SW480 (cell line): ENCODE measurements around the gene SLC39A11.

Experiments used
- DNase-seq: peaks from one replicate; pipeline ENCODE4 v3.0.0-alpha.2; 2016; ENCODE audit warnings: low spot score

SLC39A11 gene

DNA sequence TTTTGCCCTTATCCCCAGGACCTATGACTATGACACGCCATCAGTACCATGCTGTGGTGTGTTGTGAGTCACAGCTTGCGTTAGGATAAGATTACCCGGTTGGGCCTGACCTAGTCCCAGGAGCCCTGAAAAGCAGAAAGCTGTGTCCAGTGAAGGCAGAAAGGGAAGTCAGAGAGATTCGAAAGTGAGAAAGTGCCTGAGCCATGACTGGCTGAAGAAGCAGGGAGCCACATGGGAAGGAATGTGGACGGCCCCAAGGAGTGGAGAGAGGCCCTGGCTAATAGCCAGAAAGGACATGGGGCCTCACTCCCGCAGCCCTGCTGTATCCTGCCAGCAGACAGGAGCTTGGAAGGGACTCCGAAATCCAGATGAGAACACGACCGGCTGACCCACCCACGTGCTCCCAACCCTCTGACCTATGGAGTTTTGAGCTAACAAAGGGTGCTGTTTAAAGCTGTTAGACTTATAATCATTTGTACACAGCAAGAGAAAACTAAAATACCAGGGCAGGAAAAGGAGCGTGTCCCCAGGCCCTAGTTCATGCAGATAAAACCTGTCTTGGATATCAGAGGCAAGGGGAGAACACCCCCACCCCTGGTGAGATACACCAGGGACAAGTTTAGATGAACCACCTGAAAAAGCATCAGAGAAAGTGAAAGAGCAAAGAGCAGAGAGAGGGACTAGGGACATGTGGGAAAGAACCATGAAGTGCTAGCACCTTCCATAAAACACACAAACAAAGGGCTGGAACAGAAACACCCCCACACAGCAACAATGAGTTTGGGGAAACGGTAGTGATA, 115.3 kb downstream of the SLC39A11 start:
- peak; percentile 77 for DNase-seq

DNA sequence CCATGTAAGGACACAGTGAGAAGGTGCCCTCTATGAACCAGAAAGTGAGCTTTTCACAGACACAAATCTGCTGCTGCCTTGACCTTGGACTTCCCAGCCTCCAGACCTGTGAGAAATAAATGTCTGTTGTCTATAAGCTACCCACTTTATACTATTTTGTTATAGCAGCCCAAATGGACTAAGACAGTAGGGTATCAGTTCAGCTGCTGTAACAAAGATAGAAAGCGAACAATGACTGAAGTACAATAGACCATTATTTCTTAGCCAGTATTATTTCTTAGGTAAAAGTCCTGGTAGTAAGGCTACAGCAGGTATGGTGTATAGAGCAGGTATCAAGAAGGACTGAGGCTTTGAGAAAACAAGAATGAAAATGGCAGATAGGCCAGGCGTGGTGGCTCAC, 117.0 kb downstream of the SLC39A11 start:
- no peak for DNase-seq

DNA sequence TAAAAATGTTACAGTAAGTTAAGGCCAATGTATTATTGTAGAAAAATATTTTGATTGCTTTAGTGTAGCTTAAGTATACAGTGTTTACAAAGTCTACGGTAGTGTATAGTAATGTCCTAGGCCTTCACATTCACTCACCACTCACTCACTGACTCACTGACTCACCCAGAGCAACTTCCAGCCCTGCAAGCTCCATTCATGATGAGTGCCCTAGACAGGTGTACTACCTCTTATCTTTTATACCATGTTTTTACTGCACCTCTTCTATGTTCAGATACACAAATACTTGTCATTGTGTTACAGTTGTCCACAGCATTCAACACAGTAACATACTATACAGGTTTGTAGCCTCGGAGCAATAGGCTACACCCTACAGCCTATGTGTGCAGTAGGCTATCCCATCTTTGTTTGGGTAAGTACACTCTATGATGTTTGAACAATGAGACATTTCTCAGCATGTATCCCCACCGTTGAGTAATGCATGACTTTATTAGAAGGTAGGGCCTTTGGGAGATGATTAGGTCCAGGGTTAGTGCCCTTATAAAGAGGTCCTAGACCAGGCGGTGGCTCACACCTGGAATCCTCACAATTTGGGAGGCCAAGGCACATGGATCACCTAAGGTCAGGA, 117.8 kb downstream of the SLC39A11 start:
- no peak for DNase-seq

DNA sequence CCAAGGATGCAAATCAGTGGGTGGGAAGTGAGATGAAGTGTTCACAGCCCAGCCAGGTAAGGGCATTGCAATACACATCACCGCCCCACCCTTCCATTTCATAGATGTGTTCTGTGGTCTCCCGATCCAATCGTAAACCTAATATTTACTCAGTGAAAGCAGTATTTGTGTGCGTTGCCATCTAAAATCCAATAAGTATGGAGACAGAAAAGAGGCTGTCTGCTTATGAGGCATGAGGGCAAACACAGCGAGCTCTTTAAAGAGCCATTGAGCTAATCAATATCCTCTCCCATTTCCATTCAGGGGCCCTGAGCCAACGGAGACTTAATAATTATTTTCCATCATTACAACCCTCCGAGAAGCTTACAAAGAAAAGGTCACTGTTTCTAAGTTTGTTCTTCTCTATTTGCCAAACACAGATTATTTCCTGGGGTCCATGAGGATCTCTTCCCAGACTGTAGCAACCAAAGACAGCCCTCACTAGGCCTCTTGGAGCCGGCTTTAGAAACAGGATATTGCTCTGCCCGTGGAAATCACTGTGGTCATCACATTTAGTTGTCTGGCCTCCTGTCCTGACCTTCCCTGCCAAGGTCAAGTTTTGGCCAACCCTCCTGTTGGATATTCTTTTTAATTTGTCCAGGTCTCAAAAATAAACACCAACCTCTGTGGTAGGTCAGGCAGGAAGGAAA, 120.1 kb downstream of the SLC39A11 start:
- DNase-seq: no peak

DNA sequence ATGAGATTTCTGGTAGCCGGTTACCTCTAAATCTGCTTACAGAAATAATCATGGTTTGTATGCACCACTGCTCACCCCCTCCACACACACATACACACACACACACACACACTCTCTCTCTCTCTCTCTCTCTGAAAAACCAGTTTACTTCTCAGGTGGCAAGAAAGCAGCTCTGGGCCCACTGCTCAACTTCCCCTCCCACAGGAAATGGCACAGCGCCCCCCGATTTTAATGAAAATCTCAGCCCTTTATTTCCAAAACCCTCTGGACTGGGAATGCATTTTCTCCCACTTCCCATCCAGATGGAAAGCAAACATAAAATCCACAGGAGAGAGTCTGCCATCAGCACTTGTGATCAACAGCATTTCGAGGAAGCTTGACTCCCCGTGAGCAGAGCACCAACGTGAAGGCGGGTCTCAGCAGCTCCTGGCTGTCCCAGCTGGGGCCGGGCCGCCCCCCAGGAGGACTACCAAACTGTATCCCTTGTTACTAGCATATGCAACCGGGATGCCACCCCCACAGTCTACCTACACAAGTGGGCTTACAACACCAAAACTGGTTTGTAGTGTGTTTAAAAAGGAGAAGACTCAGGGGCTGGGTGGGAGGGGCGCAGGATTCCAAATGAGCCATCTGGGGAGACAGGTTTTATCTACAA, 121.1 kb downstream of the SLC39A11 start:
- no peak for DNase-seq

DNA sequence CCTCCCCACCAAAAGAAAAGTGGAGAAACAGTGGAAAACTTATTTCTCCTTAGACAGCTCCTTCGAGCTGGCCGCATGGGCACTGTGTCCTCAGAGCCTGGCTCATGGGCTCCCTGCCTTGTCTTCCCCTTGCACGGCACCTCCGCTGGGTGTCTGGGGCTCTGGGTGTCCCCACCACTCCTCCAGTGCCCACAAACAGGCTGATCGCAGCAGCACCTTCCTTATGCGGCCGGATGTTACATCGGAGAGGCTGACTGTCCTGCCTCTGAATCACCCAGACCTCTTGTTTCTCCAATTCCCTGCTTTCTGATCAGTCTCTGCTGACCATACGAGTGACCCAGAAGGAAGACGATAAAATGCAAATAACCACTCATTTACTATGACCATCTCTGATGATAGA, 121.7 kb downstream of the SLC39A11 start:
- no peak for DNase-seq

DNA sequence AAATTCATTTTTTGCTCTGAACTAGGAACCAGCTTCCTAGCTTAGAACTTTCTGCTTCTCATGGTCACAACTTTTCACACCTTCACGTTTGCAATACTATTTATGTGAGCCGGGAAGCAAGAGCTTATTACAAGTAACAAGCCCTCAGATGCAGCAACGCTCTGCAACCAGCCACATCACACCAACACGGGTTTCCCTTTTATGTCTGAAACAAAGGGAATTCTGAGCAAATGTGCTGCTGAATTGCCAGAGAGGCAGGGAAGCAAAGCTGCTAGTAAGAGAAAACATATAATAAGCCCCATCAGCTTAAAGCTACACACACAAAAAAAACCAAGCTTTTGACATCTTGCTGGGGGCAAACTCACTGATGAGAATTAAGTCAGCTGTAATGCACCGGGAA, 122.2 kb downstream of the SLC39A11 start:
- DNase-seq: no peak

DNA sequence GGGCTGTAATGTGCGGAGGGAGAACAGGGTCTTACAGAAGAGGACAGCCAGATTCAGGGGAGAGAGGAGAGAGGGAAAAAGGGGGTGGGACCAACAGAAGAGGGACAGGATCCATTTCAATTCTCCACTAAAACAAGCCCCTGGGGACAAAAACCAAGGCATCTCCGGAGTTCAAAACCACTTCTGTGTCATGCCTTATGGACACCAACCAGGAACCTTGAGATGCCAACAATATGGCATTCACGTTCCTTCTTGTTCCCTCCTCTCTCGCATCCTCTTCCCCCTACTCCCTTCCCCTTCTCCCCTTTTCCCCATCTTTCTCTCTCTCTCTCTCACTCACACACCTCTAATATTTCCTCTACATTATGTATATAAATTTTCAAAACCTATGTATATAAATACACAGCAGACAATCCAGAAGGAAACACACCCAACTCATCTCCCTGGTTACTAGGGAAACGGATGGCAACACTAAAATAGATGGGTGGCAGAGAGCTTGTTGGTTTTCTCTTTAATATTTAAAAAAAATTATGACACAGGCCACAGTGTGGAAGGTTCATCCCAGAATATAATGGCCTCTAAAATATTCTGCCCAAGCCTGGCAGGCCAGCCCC, 123.1 kb downstream of the SLC39A11 start:
- no peak for DNase-seq

DNA sequence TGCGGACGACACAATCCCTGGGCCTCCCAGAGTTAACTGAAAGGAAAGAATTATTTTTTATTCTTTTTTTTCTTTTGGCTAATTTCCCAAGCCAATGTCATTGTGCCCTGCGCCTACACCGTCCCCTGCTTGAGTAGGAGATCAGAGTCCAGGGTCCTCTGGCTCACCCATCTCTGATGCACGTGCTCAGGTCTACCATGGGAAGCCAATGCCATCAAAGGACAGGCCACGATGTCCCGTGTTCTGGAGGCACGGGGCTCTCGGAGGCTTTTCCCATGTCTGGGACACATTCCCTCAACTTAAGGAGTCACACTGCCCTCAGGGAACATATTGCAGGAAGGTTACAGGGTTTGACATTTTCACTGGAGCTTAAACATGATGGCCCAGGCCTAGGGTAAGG, 123.7 kb downstream of the SLC39A11 start:
- DNase-seq: no peak

DNA sequence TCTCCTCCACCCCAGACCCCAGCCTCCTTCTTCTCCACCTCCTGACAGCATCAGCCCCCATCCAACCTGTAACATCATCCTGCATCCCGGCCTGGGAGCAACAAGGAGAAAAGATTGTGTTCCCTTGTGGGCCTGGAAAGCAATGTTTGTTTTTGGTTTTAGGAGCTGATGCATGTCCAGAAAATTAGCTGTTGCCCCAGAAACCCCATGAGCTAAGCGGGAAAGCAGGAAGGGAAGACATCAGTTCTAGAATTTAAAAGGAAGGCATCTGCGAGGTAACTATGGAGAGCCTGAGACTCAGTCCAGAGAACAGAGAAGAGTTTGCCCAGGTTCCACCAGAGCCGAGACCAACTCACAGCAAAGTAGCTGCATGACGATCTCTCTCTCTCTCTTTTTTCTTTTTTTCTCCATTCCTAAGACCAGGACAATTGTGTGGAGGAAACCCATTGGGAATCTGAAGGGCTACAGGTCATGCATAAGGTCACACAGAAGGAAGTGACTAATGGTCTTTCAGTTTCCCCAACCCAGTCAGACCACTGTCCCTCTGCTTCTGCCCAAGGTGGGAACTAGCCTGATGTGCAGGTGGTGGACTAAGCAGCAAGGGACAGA, 124.4 kb downstream of the SLC39A11 start:
- DNase-seq: no peak

DNA sequence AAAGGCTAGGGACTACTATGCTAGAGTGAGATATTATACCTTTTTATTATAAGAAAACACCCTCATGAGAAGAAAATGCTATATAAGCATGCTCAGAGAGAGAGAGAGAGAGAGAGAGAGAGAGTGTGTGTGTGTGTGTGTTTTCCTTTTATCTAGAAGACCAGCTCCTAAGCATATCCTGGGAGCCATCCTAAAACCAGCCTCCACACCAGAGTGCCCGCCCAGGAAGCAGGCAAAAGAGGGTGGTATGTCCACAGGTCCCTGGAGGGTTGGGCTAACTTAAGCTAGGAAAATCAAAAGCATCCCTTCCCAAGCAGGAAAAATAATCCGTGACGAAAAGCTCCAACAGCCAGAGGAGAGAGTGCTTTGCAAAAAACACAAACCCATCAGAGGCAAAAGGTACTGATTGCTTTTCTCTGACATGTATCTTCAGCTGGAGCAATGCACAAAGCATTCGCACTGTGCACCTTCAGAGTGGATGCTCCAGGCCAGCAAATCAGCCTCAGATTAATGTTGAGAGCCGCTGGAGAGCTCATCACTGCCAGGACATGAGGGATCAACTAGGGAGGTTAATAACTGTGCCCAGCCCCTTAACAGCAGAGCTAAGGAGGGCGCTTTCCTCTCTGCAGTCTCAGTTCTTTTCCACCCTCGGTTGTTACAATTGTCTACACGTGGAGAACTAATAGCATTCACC, 125.1 kb downstream of the SLC39A11 start:
- no peak for DNase-seq

DNA sequence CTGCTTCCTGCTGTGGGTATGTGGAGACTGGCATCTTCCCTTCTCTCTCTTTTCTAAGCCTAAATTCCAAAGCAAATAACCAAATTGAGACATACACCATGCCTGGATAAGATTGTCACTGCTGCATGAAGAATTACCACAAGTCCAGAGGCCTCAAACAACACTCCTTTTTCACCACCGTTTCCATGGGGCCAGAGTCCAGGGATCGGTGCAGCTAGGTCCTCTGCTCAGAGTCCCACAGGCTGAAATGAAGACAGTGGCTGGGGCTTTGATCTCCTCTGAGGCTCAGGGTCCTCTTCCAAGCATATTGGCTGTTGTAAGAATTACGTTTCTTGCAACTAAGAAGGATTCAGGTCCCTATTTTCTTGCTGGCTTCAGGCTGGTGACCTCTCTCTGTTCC, 130.4 kb downstream of the SLC39A11 start:
- DNase-seq: no peak

DNA sequence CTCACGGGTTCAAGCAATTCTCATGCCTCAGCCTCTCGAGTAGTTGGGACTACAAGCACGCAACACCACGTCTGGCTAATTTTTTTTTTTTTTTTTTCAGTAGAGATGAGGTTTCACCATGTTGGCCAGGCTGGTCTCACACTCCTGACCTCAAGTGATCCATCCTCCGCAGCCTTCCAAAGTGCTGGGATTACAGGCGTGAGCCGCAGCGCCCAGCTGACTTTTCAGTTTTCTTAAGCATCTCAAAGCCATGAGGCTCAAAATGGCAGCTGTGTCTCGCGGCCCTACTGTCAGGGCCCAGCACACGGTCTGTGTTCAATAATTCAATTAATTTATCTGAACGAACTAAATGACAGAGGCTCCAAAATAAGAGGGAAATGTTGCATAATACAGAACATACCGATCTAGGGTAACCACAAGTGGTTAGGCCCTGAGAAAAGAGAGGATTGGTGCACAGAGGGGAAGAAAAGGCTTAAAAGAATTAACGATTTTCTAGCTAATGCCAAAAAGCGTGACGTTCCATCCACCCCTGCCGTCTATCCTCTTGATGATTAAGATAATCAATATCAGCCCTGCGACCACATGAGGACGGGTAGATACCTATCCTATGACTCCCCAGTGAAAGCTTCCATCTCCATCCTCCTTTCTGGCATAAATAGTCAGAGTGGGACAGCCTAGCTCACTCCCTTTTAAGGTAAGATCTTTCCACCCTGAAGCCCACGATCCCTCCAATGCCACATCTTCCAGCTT, 136.9 kb downstream of the SLC39A11 start:
- DNase-seq: no peak

DNA sequence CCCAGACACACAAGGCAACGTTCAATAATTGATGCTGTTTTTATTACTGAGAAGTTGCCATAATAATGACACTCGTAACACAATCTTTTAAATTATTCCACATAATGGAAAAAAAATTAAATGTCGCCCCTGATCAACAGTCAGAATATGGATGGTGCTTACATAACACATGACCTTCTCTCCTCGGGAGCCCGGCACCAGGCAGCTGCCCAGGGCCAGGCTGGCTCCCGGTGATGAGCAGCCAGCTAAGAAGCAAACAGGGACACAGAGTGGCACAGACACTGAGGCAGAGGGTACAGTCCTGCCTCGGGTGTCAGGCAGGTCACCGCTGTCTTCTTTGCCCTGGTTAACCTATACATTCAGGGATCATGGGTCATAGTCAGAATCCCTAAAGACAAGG, 137.9 kb downstream of the SLC39A11 start:
- no peak for DNase-seq

DNA sequence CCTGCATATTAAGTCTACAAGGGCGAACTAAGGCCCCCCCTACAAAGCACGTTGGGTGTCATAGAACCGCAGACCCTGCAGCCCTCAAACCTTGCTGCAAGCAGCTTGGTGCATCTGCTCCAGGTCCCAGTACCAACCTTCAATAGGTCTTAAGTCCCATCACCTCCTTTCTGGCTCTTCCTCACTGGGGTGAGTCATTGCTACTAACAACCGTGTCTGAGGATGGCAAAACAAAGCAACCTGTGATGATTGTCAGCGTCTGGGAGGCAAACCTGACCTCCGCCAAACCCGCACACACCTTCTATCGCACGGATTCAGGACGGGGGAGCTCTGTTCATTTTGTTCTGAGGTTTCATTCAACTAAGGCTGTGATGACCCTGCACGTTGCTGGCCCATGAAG, 138.9 kb downstream of the SLC39A11 start:
- DNase-seq: no peak

DNA sequence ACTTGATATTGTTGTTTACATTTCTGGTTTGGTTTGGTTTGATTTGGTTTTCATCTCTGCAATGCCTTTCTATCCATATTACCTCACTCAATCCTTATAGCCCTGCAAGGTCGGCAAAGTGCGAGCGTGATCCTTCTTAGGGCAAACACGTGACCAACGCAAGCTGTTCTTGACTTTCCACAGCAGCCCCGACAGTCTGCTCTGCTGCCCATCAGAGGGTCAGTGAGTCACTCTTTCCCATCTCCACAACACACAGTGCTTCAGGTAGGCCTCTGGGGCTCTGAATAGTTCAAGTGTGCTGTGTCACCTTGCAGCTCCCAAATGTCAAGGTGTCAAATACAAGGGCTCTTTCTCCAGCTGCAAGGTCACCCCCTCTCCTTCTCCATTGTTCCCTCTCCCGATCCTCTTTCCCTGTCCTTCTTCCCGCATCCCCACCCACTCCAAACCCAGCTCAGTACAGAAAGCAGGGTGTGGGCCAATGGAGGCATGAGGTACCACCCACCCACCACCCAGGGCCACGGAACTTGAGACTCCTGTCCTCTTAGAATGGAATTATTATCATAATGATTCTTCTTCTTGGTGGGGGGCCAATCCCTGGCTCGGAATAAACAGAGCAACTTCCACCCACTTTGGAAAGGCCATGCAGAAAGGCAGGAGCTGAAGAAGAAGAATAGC, 139.7 kb downstream of the SLC39A11 start:
- no peak for DNase-seq

DNA sequence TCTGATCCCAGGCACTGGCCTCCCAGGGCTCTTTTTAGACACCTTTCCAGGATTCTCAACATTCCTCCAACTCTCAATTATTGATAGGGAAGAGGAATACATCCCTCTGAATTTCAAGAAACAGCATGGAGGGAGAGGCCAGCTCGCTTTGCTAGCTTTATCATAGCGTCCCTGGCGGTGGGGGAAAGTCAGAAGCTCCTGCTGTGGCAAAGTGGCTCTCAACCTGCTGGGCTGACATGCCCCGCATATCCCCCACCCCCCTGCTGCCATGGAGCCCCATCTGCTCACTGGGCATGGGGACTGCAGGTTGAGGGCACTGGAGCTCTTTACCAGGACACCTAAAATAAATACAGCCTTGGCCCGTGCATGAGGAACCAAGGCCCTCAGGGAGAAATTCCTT, 140.3 kb downstream of the SLC39A11 start:
- no peak for DNase-seq

DNA sequence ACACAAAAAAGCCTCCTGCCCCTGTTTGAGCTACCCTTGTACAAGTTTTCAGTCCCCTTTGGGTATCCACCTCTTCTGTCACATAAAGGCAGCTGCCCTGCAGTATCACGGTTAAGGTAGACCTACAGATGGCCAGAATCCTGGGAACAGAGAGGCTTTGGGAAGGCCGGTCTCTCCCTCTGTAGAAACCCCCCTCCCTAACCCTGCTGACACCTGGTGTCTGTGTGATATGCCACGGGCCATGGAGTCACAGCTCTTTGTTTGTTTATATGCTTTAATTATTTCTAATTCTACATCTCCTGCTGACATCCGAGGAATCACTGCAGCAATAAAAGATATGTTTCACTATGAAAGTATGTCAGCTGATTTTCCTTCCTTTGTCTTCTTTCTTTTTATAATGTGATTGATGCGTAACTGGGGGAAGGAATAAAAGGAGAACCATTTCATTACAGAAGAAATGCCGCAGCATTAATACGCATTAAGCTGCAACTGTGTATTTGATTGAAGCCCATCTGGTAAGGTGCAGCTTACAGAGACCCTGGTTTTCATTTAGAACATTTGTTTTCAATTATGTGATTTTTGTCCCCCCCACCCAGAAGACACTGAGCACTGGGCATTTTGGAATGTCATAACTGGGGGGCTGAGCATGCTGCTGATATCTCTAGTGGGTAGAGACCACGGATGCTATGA, 142.1 kb downstream of the SLC39A11 start:
- DNase-seq: no peak

DNA sequence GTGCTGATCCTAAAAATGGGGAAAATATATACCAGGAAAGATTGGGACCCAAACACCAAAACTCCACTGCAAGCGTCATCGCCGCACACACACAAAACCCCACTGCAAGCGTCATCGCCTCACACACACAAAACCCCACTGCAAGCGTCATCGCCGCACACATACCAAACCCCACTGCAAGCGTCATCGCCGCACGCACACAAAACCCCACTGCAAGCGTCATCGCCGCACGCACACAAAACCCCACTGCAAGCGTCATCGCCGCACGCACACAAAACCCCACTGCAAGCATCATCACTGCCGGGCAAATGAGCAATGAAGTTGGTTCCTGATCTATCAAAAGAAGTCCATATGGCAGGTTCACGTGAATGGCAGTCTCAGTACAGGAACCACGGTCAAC, 144.4 kb downstream of the SLC39A11 start:
- DNase-seq: no peak
